Measurements from ENCODE around the gene GPC6.

- TF ChIP-seq CTCF (IDR thresholded peaks at IDR 0.05 in 2 of 3, conservative IDR thresholded peaks at IDR 0.05 in 1 of 3; ENCODE audit: borderline replicate concordance in 1 of 3, insufficient read depth in 1 of 3, low read depth in 2 of 3, low read length in 2 of 3) (no peak), CBX3 (IDR thresholded peaks at IDR 0.05; ENCODE audit: low read depth) (no peak), TCF7L2 (IDR thresholded peaks at IDR 0.05; ENCODE audit: borderline replicate concordance, extremely low read depth, insufficient read depth, insufficient read length) (no peak), FOSL1 (IDR thresholded peaks at IDR 0.05; ENCODE audit: low read depth) (no peak), RAD21 (IDR thresholded peaks at IDR 0.05; ENCODE audit: low read depth) (no peak), ATF3 (IDR thresholded peaks at IDR 0.05) (no peak), REST (IDR thresholded peaks at IDR 0.05; ENCODE audit: low read depth) (no peak), POLR2A (IDR thresholded peaks at IDR 0.05; ENCODE audit: borderline replicate concordance, extremely low read depth, insufficient read depth, insufficient read length) (no peak), YY1 (IDR thresholded peaks at IDR 0.05; ENCODE audit: extremely low read depth, insufficient replicate concordance, low read depth, low read length) (no peak), CEBPB (IDR thresholded peaks at IDR 0.05; ENCODE audit: low read depth) (no peak), EZH2 (IDR thresholded peaks at IDR 0.05) (no peak)
Measured at GRCh38 chr13:93784191-93784590, 557.6 kb downstream of the GPC6 start.
